ENCODE results near the gene HBG2. TPM values are rescaled to one million over a fixed set of nuclear protein-coding genes. Genes with fewer than 3 reads are reported as not detected.

The HBG2 gene
- total and polyA plus RNA-seq, 2 of the 4 experiments (the other 2 are of a cell fraction) = 0.54 TPM; not detected in 1

DNA sequence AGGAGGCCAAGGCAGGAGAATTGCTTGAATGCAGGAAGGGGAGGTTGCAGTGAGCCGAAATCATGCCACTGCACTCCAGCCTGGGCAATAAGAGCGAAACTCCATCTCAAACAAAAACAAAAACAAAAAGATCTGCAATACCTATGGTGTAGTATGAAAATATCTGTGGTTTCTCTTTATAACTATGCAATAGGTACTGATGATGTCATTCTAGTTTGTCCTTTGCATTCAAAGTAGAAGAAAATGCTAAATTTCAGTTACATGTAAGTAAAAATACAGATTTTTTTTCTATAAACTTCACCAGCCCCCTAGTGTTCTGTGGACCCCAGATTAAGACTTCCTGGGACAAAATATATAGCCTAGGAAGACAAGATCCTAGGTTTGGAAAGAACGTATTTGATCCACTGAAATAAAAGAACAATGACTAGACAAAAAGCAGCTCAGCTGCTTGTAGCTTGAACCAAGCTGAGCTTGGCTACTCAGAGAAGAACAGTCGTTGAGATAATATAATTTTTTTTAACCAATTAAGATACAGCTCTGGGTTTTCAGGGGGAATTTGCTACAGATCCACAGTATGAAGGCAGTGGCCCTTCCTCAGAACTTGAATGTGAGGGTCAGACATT, 17.9 kb upstream of the HBG2 start:
- no peak overlapping the region for H2AK9ac ChIP-seq (replicated peaks; ENCODE audit: low read depth, low read length, poor library complexity)
- no peaks in the 10 kb centered on the region for H4K20me1 ChIP-seq (ENCODE audit: insufficient read depth, low read length)
- H2AK5ac ChIP-seq (ENCODE audit: low read depth, low read length) = no peak overlapping the region
- H2BK20ac ChIP-seq (ENCODE audit: low read depth, low read length) = peak overlapping the region; percentile 82
- H2AFZ ChIP-seq (replicated peaks; ENCODE audit: low read length, poor library complexity) = no peak overlapping the region
- no peak overlapping the region for H4K91ac ChIP-seq (ENCODE audit: insufficient read depth, low read depth, low read length)
- intact Hi-C loops (cut with micrococcal nuclease) = no loop called here
- H3K4ac ChIP-seq (ENCODE audit: low read depth, low read length) = no peak overlapping the region
- no peak overlapping the region for H3K4me2 ChIP-seq (ENCODE audit: low read depth, low read length)
- ChIA-PET POLR2A (ENCODE audit: unreplicated experiment) (no interaction called here), CTCF (no interaction called here)
- no peaks in the 10 kb centered on the region for H3K9me3 ChIP-seq (ENCODE audit: control insufficient read depth, insufficient read depth, low read length)
- ATAC-seq (ENCODE audit: low read depth) = no peak
- peaks cover 3% of the 10 kb centered on the region for H3K9me1 ChIP-seq (ENCODE audit: insufficient read depth, low read length)
- H2BK5ac ChIP-seq (ENCODE audit: low read depth, low read length, poor library complexity, severe bottlenecking) = no peak overlapping the region
- no peak overlapping the region for H4K8ac ChIP-seq (ENCODE audit: low read depth in 2 of 2, low read length in 2 of 2)
- no peak overlapping the region for H3K27ac ChIP-seq (ENCODE audit: insufficient read depth, low read length)
- no peaks in the 10 kb centered on the region for H3K36me3 ChIP-seq (ENCODE audit: control insufficient read depth, insufficient read depth, low read length)
- no peak overlapping the region for H3K18ac ChIP-seq (ENCODE audit: low read depth, low read length)
- dilution Hi-C loops (cut with HindIII; ENCODE audit: low sequenced_read_pairs, unreplicated experiment) = no loop called here
- H3K4me1 ChIP-seq (ENCODE audit: control insufficient read depth, insufficient read depth, low read length) = peaks cover 3% of the 10 kb centered on the region
- H3K9ac ChIP-seq (ENCODE audit: low read depth, low read length) = no peak overlapping the region
- no peak overlapping the region for H3K4me3 ChIP-seq (ENCODE audit: insufficient read depth, low read depth, low read length)
- no peak overlapping the region for H2BK15ac ChIP-seq (ENCODE audit: low read depth, low read length)
- no peak overlapping the region for H3K23ac ChIP-seq (ENCODE audit: low read depth, low read length)
- TF ChIP-seq FOS (IDR thresholded peaks at IDR 0.05; ENCODE audit: low read depth, low read length) (no peak), NFE2L2 (IDR thresholded peaks at IDR 0.05; ENCODE audit: low read depth, low read length) (no peak), CTCF (conservative IDR thresholded peaks at IDR 0.05; ENCODE audit: low read depth, low read length) (no peak), MXI1 (IDR thresholded peaks at IDR 0.05; ENCODE audit: borderline replicate concordance, low read depth, low read length) (no peak), MAFK (IDR thresholded peaks at IDR 0.05; ENCODE audit: low read depth, low read length) (no peak), RCOR1 (IDR thresholded peaks at IDR 0.05; ENCODE audit: insufficient replicate concordance, low read length) (no peak), RFX5 (IDR thresholded peaks at IDR 0.05; ENCODE audit: low read depth, low read length) (no peak), MAZ (IDR thresholded peaks at IDR 0.05; ENCODE audit: borderline replicate concordance, low read depth, low read length) (no peak), BHLHE40 (IDR thresholded peaks at IDR 0.05; ENCODE audit: low read depth, low read length) (no peak)
- TF ChIP-seq, protein P1, sequence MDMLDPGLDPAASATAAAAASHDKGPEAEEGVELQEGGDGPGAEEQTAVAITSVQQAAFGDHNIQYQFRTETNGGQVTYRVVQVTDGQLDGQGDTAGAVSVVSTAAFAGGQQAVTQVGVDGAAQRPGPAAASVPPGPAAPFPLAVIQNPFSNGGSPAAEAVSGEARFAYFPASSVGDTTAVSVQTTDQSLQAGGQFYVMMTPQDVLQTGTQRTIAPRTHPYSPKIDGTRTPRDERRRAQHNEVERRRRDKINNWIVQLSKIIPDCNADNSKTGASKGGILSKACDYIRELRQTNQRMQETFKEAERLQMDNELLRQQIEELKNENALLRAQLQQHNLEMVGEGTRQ (IDR thresholded peaks at IDR 0.05; ENCODE audit: low read depth, low read length) = no peak
- WGBS, 2 experiments (ENCODE audit: extremely low coverage in 2 of 2, insufficient read length in 1 of 2) = no CpG with 5 or more reads among the region's 4 CpGs
- H3K79me1 ChIP-seq (ENCODE audit: low read depth in 1 of 2, low read length in 2 of 2) = no peaks in the 10 kb centered on the region
- H3K14ac ChIP-seq (replicated peaks; ENCODE audit: low read depth, low read length) = peak overlapping the region; percentile 50; the same call in 1 of the 2 replicates
- no peak for DNase-seq
- no TSS peak for BruUV-seq (replicated peaks)
- in situ Hi-C loops (cut with MboI; ENCODE audit: low sequenced_read_pairs) = no loop called here
- H2BK120ac ChIP-seq (ENCODE audit: low read depth, low read length) = peak overlapping the region; percentile 64
- no peak overlapping the region for H4K5ac ChIP-seq (ENCODE audit: low read depth, low read length)
- H3K56ac ChIP-seq (ENCODE audit: extremely low read depth, insufficient read depth, low read length) = no peak overlapping the region
- no peaks in the 10 kb centered on the region for H3K27me3 ChIP-seq (ENCODE audit: control insufficient read depth, insufficient read depth, low read length)

Data from IMR-90 (cell line).